ENCODE data around the gene RHBDF2.

The RHBDF2 gene

GRCh38 chr17:76439314-76439928 is 61.8 kb downstream of the RHBDF2 start:
- TF ChIP-seq, protein P1, sequence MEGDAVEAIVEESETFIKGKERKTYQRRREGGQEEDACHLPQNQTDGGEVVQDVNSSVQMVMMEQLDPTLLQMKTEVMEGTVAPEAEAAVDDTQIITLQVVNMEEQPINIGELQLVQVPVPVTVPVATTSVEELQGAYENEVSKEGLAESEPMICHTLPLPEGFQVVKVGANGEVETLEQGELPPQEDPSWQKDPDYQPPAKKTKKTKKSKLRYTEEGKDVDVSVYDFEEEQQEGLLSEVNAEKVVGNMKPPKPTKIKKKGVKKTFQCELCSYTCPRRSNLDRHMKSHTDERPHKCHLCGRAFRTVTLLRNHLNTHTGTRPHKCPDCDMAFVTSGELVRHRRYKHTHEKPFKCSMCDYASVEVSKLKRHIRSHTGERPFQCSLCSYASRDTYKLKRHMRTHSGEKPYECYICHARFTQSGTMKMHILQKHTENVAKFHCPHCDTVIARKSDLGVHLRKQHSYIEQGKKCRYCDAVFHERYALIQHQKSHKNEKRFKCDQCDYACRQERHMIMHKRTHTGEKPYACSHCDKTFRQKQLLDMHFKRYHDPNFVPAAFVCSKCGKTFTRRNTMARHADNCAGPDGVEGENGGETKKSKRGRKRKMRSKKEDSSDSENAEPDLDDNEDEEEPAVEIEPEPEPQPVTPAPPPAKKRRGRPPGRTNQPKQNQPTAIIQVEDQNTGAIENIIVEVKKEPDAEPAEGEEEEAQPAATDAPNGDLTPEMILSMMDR (IDR thresholded peaks at IDR 0.05; ENCODE audit: low read depth, low read length, missing control alignments) = no peak
- in situ Hi-C loops (cut with HindIII; ENCODE audit: low sequenced_read_pairs) = no loop called here
- H3K4me3 ChIP-seq (ENCODE audit: low read depth, low read length) = no peak overlapping the region
- DNase-seq (ENCODE audit: low read depth) = no peak

- in situ Hi-C loops (cut with HindIII; ENCODE audit: low sequenced_read_pairs) = no loop called here
- DNase-seq (ENCODE audit: low read depth) = no peak
- TF ChIP-seq, protein P1 (IDR thresholded peaks at IDR 0.05; ENCODE audit: low read depth, low read length, missing control alignments) = no peak
These were observed 62.3 kb downstream of the RHBDF2 start for GRCh38 chr17:76438906-76439305.

GRCh38 chr17:76437467-76438402 is 63.5 kb downstream of the RHBDF2 start:
- DNase-seq (ENCODE audit: low read depth) = no peak
- H3K4me3 ChIP-seq (ENCODE audit: low read depth, low read length) = no peak overlapping the region
- in situ Hi-C loops (cut with HindIII; ENCODE audit: low sequenced_read_pairs) = no loop called here
- TF ChIP-seq, protein P1 (IDR thresholded peaks at IDR 0.05; ENCODE audit: low read depth, low read length, missing control alignments) = no peak

More at GRCh38 chr17:76438906-76439305, 62.3 kb downstream of the RHBDF2 start:
- no peak overlapping the region for H3K4me3 ChIP-seq (ENCODE audit: low read depth, low read length)

- H3K4me3 ChIP-seq (ENCODE audit: low read depth, low read length) = no peak overlapping the region
- in situ Hi-C loops (cut with HindIII; ENCODE audit: low sequenced_read_pairs) = no loop called here
- DNase-seq (ENCODE audit: low read depth) = no peak
- TF ChIP-seq, protein P1 (IDR thresholded peaks at IDR 0.05; ENCODE audit: low read depth, low read length, missing control alignments) = no peak
These were observed 65.5 kb downstream of the RHBDF2 start for GRCh38 chr17:76435751-76436150.

GRCh38 chr17:76434870-76435269 is 66.4 kb downstream of the RHBDF2 start:
- in situ Hi-C loops (cut with HindIII; ENCODE audit: low sequenced_read_pairs) = no loop called here
- DNase-seq (ENCODE audit: low read depth) = no peak
- TF ChIP-seq, protein P1 (IDR thresholded peaks at IDR 0.05; ENCODE audit: low read depth, low read length, missing control alignments) = no peak
- H3K4me3 ChIP-seq (ENCODE audit: low read depth, low read length) = no peak overlapping the region

DNA sequence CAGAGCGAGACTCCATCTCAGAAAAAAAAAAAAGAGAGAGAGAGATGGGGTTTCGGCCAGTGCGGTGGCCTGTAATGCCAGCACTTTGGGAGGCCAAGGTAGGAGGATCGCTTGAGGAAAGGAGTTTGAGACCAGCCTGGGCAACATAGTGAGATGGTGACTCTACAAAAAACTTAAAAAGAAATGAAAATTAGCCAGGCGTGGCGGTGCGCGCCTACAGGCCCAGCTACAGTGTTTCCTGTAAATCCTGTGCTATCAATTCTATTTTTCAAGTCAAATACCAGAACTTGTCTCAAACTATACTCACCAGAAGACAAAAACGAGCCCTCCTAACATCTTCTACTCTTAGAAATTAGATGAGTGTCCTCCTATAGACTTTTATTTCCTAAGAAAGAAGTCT is 67.5 kb downstream of the RHBDF2 start:
- no peak overlapping the region for H3K4me3 ChIP-seq (ENCODE audit: low read depth, low read length)
- TF ChIP-seq, protein P1 (IDR thresholded peaks at IDR 0.05; ENCODE audit: low read depth, low read length, missing control alignments) = no peak
- in situ Hi-C loops (cut with HindIII; ENCODE audit: low sequenced_read_pairs) = no loop called here
- DNase-seq (ENCODE audit: low read depth) = no peak
